Nephron progenitor cell (in vitro differentiated cells): ENCODE measurements around the gene CTXND2.

Experiments
- DNase-seq: peaks from one replicate; pipeline ENCODE4 v3.0.0; 2021
- H3K27ac Mint-ChIP-seq: 2 replicates; pipeline ENCODE4 v1.8.0; 2021; ENCODE audit warnings: mild to moderate bottlenecking, moderate library complexity, mixed read lengths
- H3K27me3 Mint-ChIP-seq: 2 replicates; pipeline ENCODE4 v1.8.0; 2021; ENCODE audit warnings: mild to moderate bottlenecking, low read depth, mixed read lengths; ENCODE audit not compliant: poor library complexity
- H3K36me3 Mint-ChIP-seq: 2 replicates; pipeline ENCODE4 v1.8.0; 2021; ENCODE audit warnings: low read depth, mixed read lengths
- H3K4me1 Mint-ChIP-seq: 2 replicates; pipeline ENCODE4 v1.8.0; 2021; ENCODE audit warnings: mixed read lengths
- H3K4me3 Mint-ChIP-seq: 2 replicates; pipeline ENCODE4 v1.8.0; 2021; ENCODE audit warnings: mild to moderate bottlenecking, moderate library complexity, mixed read lengths
- H3K9me3 Mint-ChIP-seq: 2 replicates; pipeline ENCODE4 v1.8.0; 2021; ENCODE audit warnings: mild to moderate bottlenecking, moderate library complexity, mixed read lengths
- TF ChIP-seq, protein P1 (sequence below): fragments of 200-600 bp; sonication (generic); IDR thresholded peaks from 2 replicates; pipeline ENCODE4 v1.5.0; 2021; ENCODE audit warnings: antibody characterized with exemption

The CTXND2 gene

DNA sequence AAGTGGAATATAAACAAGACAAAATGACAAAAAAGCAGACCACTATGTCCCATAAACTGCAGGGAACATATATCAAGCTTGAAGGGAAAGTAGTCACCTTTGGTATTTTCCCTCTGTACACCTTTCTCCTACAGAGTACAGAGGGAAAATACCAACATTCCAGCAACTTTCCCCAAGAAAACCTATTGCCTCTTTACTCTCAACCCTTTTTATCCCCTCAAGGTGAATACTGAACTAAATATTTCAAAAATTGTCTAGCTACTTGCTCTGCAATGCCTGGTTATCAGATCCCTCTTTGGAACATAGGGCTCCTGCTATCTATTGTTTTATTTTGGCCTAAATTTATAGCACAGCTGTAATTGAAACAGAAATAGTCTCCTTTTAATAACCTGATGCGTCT lies 15.8 kb downstream of the CTXND2 start:
- TF ChIP-seq, protein P1, sequence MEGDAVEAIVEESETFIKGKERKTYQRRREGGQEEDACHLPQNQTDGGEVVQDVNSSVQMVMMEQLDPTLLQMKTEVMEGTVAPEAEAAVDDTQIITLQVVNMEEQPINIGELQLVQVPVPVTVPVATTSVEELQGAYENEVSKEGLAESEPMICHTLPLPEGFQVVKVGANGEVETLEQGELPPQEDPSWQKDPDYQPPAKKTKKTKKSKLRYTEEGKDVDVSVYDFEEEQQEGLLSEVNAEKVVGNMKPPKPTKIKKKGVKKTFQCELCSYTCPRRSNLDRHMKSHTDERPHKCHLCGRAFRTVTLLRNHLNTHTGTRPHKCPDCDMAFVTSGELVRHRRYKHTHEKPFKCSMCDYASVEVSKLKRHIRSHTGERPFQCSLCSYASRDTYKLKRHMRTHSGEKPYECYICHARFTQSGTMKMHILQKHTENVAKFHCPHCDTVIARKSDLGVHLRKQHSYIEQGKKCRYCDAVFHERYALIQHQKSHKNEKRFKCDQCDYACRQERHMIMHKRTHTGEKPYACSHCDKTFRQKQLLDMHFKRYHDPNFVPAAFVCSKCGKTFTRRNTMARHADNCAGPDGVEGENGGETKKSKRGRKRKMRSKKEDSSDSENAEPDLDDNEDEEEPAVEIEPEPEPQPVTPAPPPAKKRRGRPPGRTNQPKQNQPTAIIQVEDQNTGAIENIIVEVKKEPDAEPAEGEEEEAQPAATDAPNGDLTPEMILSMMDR: no peak
- Mint-ChIP-seq H3K36me3 (no peaks in the 10 kb centered on the region), H3K27ac (no peak overlapping the region), H3K4me1 (no peaks in the 10 kb centered on the region), H3K27me3 (peaks cover 6% of the 10 kb centered on the region), H3K9me3 (peaks cover 6% of the 10 kb centered on the region), H3K4me3 (no peak overlapping the region)
- no peak for DNase-seq

DNA sequence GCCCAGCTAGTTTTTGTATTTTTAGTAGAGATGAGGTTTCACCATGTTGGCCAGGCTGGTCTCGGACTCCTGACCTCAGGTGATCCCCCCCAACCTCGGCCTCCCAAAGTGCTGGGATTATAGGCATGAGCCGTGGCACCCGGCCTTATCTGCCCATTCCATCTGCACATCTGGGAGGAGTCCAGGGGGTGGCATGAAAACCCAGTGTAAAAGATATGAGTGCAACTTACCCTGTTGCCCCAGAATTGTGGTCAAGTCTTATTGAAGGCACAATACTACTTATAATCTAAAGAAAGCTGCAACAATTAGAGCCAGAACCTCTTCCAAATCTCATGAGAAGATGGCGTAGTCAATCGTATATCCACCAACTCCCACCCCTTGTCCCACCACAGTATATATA lies 18.4 kb downstream of the CTXND2 start:
- Mint-ChIP-seq H3K27ac (no peak overlapping the region), H3K4me1 (no peaks in the 10 kb centered on the region), H3K4me3 (no peak overlapping the region), H3K36me3 (no peaks in the 10 kb centered on the region), H3K27me3 (no peaks in the 10 kb centered on the region), H3K9me3 (peaks cover 15% of the 10 kb centered on the region)
- TF ChIP-seq, protein P1: no peak
- no peak for DNase-seq

GRCh38 chr1:150906329-150906728 lies 19.4 kb downstream of the CTXND2 start:
- Mint-ChIP-seq H3K36me3 (no peaks in the 10 kb centered on the region), H3K4me3 (no peak overlapping the region), H3K27ac (no peak overlapping the region), H3K9me3 (peaks cover 16% of the 10 kb centered on the region), H3K27me3 (no peaks in the 10 kb centered on the region), H3K4me1 (no peaks in the 10 kb centered on the region)
- TF ChIP-seq, protein P1: no peak
- DNase-seq: no peak

- Mint-ChIP-seq H3K27me3 (no peaks in the 10 kb centered on the region), H3K9me3 (peaks cover 14% of the 10 kb centered on the region), H3K4me3 (no peak overlapping the region), H3K4me1 (no peaks in the 10 kb centered on the region), H3K36me3 (no peaks in the 10 kb centered on the region), H3K27ac (no peak overlapping the region)
- DNase-seq: no peak
- TF ChIP-seq, protein P1: no peak
Observed at GRCh38 chr1:150906813-150907212, 19.9 kb downstream of the CTXND2 start.

DNA sequence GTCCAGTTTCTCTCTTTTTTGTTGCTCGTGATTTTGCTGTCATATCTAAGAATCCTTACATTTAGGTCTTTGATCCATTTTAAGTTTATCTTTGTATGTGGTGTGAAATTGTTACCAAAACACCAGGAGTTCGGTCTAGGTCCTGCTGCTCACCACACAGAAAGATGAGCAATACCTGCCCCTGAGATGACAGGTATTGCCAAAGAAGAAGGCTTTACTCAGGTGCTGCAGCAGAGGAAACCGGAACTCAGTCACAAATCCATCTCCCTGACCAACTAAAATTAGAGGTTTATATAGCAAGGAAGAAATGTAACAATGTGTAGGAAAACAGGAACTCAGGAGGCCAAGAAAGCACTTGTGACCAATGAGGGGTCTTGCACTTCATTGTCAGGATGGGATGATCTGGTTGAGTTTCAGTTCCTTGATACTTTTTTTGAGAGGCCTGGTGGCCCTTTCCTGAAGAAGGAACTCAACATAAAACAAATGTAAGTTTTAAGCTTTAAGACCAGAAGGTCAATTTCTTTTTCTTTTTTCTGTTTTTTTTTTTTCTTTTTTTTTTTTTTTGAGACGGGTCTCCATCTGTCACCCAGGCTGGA lies 22.7 kb downstream of the CTXND2 start:
- Mint-ChIP-seq H3K36me3 (no peaks in the 10 kb centered on the region), H3K4me3 (no peak overlapping the region), H3K4me1 (no peaks in the 10 kb centered on the region), H3K9me3 (peaks cover 14% of the 10 kb centered on the region), H3K27me3 (no peaks in the 10 kb centered on the region), H3K27ac (no peak overlapping the region)
- TF ChIP-seq, protein P1: no peak
- DNase-seq: no peak

DNA sequence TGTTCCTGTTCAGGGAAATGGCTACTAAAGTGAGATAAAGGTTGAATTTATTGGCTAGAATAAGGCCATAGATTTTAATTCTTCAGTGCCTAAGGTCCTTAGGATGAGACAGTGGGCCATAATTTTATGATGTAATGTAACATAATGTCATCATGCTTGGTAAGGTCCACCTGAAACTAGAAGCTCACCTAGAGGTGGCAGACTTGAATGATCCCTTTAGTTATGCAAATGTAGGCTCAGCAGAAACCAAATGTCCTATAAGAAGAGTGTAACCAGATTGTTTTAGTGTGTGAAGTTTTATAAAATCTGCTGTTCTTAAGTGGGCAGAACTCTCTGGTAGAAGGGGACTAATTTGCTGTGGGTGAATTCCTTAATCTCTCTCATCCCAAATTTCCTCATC lies 25.7 kb downstream of the CTXND2 start:
- DNase-seq: no peak
- Mint-ChIP-seq H3K4me1 (no peaks in the 10 kb centered on the region), H3K27ac (no peak overlapping the region), H3K36me3 (no peaks in the 10 kb centered on the region), H3K9me3 (peaks cover 14% of the 10 kb centered on the region), H3K27me3 (peaks cover 5% of the 10 kb centered on the region), H3K4me3 (no peak overlapping the region)
- TF ChIP-seq, protein P1: no peak
